ENCODE results near the gene KPNB1. TPM values are rescaled to one million over a fixed set of nuclear protein-coding genes. Genes with fewer than 3 reads are reported as not detected.

The KPNB1 gene
- total RNA-seq, 6 donors from 2014 or later: 162 to 223 (median 175) TPM

GRCh38 chr17:47708312-47708863 is 58.7 kb downstream of the KPNB1 start:
- no peak for DNase-seq
- Histone ChIP-seq H3K4me1 (peaks cover 15 to 45% (median 25%) of the 10 kb centered on the region in 4 donors), H3K36me3 (peaks cover 3 to 32% (median 17%) of the 10 kb centered on the region in 4 donors), H3K9me3 (no peaks in the 10 kb centered on the region), H3K27me3 (no peaks in the 10 kb centered on the region), H3K4me3 (peak overlapping the region in 3 of 4 donors; percentile 31 to 34 (median 33)), H3K27ac (no peak overlapping the region)
- no peak for ATAC-seq (ENCODE audit: low FRiP score in 2 of 2)
- TF ChIP-seq POLR2A (IDR thresholded peaks at IDR 0.05) (no peak), POLR2AphosphoS5 (IDR thresholded peaks at IDR 0.05) (no peak)
- WGBS, 2 donors: 82 to 85% methylated on average over 13 to 24 of the region's 31 CpGs

- no peaks in the 10 kb centered on the region for H3K9me3 ChIP-seq
- H3K4me1 ChIP-seq: peaks cover 12 to 39% (median 21%) of the 10 kb centered on the region in 4 donors
- peak in 1 of 2 donors; percentile 83 for ATAC-seq (ENCODE audit: low FRiP score in 2 of 2)
- TF ChIP-seq POLR2A (IDR thresholded peaks at IDR 0.05) (no peak), CTCF (IDR thresholded peaks at IDR 0.05) (no peak), EP300 (IDR thresholded peaks at IDR 0.05) (no peak), POLR2AphosphoS5 (IDR thresholded peaks at IDR 0.05) (no peak)
- H3K27me3 ChIP-seq: no peaks in the 10 kb centered on the region
- peaks cover 3 to 32% (median 17%) of the 10 kb centered on the region in 4 donors for H3K36me3 ChIP-seq
- no peak overlapping the region for H3K27ac ChIP-seq
- peak overlapping the region in 3 of 4 donors; percentile 31 to 34 (median 33) for H3K4me3 ChIP-seq
- peak in 1 of 2 donors; percentile 89 for DNase-seq
- WGBS, 2 donors: 79 to 93% methylated on average over 30 to 63 of the region's 89 CpGs
These were observed 59.3 kb downstream of the KPNB1 start for GRCh38 chr17:47708864-47709541.

DNA sequence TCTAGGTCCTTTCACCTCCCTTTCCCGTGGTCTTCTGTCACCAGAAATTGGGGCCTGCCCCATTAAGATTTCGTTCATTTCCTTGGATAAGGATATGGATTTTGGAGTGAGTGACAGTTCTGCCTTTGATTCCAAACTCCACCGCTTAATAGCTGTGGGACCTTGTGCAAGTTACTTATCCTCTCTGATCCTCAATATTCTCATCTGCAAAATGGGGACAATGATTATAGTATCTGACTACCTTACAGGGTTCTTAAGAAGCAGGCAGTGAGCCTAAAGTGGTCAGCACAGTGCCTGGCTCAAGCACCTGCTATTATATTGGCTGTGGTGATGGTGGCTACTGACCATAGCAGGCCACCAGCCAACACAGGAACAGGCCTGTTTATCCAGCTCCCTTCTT is 59.9 kb downstream of the KPNB1 start:
- Histone ChIP-seq H3K27ac (no peak overlapping the region), H3K36me3 (peaks cover 3 to 32% (median 17%) of the 10 kb centered on the region in 4 donors), H3K4me1 (peaks cover 12 to 33% (median 20%) of the 10 kb centered on the region in 4 donors), H3K4me3 (no peak overlapping the region), H3K9me3 (no peaks in the 10 kb centered on the region), H3K27me3 (no peaks in the 10 kb centered on the region)
- 93 to 95% methylated on average over 3 of the region's 3 CpGs for WGBS, 2 donors
- ATAC-seq (ENCODE audit: low FRiP score in 2 of 2) (no peak), DNase-seq (no peak)
- TF ChIP-seq CTCF (IDR thresholded peaks at IDR 0.05) (no peak), EP300 (IDR thresholded peaks at IDR 0.05) (no peak), POLR2A (IDR thresholded peaks at IDR 0.05) (no peak), POLR2AphosphoS5 (IDR thresholded peaks at IDR 0.05) (no peak)

DNA sequence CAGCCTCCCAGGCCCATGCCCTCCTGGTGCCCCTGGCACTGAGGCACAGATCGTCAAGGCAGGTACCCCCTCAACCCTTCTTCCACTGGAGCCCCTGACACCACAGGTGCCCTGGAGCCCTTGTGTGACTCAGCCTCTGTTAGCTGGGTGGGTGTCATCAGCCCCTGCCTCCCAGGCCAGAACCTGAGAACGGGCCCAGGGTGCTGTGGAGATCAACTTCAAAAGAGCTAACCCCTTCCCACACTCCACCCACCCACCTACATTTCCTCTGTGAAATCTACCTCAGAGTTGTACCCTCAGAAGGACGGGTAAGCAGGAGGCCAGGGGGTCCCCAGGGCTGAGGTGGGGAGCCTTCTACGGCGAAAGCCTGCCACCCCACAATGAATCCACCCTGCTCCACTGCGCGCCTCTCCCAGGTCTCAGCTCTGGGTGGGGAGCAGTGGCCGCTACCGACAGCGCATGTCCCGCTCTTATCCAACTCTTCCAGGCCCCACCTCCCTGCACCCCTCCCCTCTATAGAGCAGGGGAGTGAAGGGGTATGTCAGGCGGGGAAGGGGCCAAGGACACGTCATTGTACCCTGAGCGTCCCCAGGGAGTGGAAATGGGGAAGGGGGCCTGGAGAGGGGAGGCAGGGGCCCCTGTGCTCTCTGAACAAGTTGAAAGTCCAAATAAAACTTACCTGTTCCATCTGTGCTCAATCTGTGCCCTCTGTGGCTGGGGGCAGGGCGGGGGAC is 61.8 kb downstream of the KPNB1 start:
- no peak for TF ChIP-seq EP300 (IDR thresholded peaks at IDR 0.05)
- no peak for TF ChIP-seq CTCF (IDR thresholded peaks at IDR 0.05)
- no peak for TF ChIP-seq POLR2AphosphoS5 (IDR thresholded peaks at IDR 0.05)
- TF ChIP-seq POLR2A (IDR thresholded peaks at IDR 0.05): no peak
- peaks cover 9 to 22% (median 10%) of the 10 kb centered on the region in 4 donors for H3K4me1 ChIP-seq
- no peaks in the 10 kb centered on the region for H3K27me3 ChIP-seq
- WGBS, 2 donors: 90 to 97% methylated on average over 13 to 14 of the region's 15 CpGs
- no peak overlapping the region for H3K27ac ChIP-seq
- H3K36me3 ChIP-seq: peaks cover 3 to 29% (median 17%) of the 10 kb centered on the region in 4 donors
- ATAC-seq (ENCODE audit: low FRiP score in 2 of 2) (no peak), DNase-seq (no peak)
- H3K4me3 ChIP-seq: no peak overlapping the region
- no peaks in the 10 kb centered on the region for H3K9me3 ChIP-seq
